Lower leg skin (tissue), 3 donors: ENCODE data around the gene CRELD2.

Experiments
- POLR2A ChIP-seq, 2 donors: fragments of 450-650 bp; IDR thresholded peaks; one replicate each; pipeline ENCODE4 v1.6.1; 2016 to 2017; ENCODE audit warnings: antibody characterized with exemption in 2 of 2, mild to moderate bottlenecking in 1 of 2, moderate library complexity in 1 of 2
- TF ChIP-seq, protein P1 (sequence below), 3 donors: fragments of 450-650 bp; IDR thresholded peaks; one replicate each; pipeline ENCODE4 v1.5.1; 2016; ENCODE audit warnings: antibody characterized with exemption in 3 of 3, mild to moderate bottlenecking in 3 of 3, moderate library complexity in 2 of 3

DNA sequence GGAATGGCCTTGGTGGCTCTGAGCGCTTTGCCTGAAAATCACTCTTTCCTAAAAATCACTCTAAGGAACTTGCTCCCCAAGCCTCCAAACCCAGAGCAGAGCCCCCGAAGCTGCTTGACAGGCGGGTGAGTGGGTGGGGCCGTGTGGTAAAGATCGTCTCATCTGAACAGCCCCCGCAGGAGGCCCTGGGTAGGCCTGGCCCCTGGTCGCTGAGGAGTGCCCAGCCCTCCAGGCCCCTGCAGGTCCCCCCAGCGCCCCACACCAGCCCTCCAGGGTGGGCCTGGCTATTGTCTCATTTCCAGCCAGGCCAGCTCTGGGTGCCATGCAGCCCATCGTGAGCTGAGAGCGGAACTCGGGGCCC lies 25.0 kb downstream of the CRELD2 start:
- TF ChIP-seq, protein P1, sequence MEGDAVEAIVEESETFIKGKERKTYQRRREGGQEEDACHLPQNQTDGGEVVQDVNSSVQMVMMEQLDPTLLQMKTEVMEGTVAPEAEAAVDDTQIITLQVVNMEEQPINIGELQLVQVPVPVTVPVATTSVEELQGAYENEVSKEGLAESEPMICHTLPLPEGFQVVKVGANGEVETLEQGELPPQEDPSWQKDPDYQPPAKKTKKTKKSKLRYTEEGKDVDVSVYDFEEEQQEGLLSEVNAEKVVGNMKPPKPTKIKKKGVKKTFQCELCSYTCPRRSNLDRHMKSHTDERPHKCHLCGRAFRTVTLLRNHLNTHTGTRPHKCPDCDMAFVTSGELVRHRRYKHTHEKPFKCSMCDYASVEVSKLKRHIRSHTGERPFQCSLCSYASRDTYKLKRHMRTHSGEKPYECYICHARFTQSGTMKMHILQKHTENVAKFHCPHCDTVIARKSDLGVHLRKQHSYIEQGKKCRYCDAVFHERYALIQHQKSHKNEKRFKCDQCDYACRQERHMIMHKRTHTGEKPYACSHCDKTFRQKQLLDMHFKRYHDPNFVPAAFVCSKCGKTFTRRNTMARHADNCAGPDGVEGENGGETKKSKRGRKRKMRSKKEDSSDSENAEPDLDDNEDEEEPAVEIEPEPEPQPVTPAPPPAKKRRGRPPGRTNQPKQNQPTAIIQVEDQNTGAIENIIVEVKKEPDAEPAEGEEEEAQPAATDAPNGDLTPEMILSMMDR (IDR thresholded peaks at IDR 0.05): no peak
- no peak for TF ChIP-seq POLR2A (IDR thresholded peaks at IDR 0.05)
